ENCODE results near the gene SMG6. TPM values are rescaled to one million over a fixed set of nuclear protein-coding genes. Genes with fewer than 3 reads are reported as not detected.

SMG6 gene
- total and polyA plus RNA-seq, 11 donors, result 12.2 to 38.6 (median 22.1) TPM

DNA sequence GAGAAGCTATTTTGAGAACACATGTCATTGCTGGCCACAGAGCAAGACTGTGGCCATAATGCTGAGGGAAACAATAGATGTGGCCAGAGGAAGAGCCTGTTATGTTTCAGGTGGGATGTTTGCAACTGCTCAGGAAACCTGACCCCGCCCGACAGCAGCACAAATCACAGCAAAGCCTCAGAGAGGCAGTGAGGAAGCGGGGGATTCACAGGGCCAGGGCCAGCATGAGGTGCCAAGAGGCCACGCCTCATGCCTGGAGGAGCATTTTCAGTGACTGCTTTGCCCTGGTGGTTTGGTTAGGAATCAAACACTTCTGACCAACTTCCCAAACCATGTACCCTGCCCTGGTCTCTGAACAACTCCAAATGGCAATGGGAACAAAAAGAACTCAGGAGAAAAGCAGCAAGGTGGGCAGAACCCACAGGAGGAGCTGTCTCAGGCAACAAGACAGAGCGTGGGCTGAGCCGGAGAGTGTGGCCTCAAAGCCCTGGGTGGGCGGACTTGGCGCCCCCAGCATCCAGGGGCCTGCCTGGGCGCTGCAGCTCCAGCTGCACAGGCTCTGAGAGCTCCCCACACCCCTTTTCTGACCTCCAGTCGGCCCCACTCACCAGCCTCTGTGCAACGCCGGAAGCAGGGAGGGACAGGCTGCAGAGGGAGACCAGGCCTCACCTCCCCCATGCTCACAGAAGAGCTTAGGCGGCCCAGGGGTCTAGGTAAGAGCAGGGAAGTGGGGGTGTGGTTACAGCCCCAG is 228.1 kb downstream of the SMG6 start:
- ATAC-seq (peak; percentile 67 to 78 (median 72)), DNase-seq (peak in 4 of 5 donors; percentile 71 to 81 (median 72))
- 45 to 71% (median 55%) methylated on average over 13 of the region's 13 CpGs for WGBS, 4 donors
- Histone ChIP-seq H3K9me3 (no peaks in the 10 kb centered on the region), H3K27ac (peak overlapping the region; percentile 81 to 98 (median 86)), H3K4me1 (peaks cover 15 to 75% (median 57%) of the 10 kb centered on the region in 12 donors), H3K36me3 (peaks cover 0 to 45% (median 35%) of the 10 kb centered on the region in 9 donors), H3K4me3 (no peak overlapping the region), H3K27me3 (no peaks in the 10 kb centered on the region)
- intact Hi-C loops (cut with DNase I), result no loop called here
- TF ChIP-seq POLR2A (IDR thresholded peaks at IDR 0.05), result no peak
- peak in 4 of 12 donors; percentile 6 to 25 (median 14) for TF ChIP-seq CTCF (IDR thresholded peaks at IDR 0.05)

DNA sequence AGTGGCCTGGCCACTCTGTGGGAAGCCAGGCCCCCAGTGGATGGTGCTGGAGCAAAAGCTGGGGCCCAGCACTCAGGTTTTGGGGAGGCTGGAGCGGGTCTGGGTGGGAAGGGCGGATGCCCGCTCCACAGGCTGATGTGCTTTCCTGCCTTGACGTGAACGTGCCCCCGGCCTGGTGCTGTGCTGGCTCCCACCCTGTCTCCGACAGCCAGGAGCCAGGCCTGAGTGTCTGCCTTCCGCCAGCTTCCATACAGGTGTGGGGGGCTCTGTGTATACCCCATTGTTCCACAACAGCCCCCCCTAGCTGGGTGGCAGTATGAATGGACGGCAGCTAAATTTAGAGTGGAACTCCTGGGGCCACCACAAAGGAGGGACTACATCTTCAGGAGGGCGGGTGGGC is 228.7 kb downstream of the SMG6 start:
- WGBS, 4 donors, result 34 to 55% (median 45%) methylated on average over 3 to 10 of the region's 10 CpGs
- Histone ChIP-seq H3K4me3 (no peak overlapping the region), H3K27ac (peak overlapping the region; percentile 81 to 98 (median 86)), H3K36me3 (peaks cover 0 to 40% (median 30%) of the 10 kb centered on the region in 9 donors), H3K27me3 (no peaks in the 10 kb centered on the region), H3K4me1 (peaks cover 16 to 80% (median 59%) of the 10 kb centered on the region in 12 donors), H3K9me3 (no peaks in the 10 kb centered on the region)
- peak in 2 of 5 donors; percentile 59 to 61 for DNase-seq
- intact Hi-C loops (cut with DNase I), result no loop called here
- ATAC-seq, result peak in 3 of 4 donors; percentile 11 to 30 (median 21)
- TF ChIP-seq CTCF (IDR thresholded peaks at IDR 0.05) (peak in 1 of 12 donors; percentile 9), POLR2A (IDR thresholded peaks at IDR 0.05) (no peak)

GRCh38 chr17:2071455-2072281 is 231.9 kb downstream of the SMG6 start:
- Histone ChIP-seq H3K4me3 (no peak overlapping the region), H3K27me3 (no peaks in the 10 kb centered on the region), H3K36me3 (peaks cover 0 to 25% (median 2%) of the 10 kb centered on the region in 9 donors), H3K27ac (peak overlapping the region; percentile 66 to 98 (median 86)), H3K9me3 (no peaks in the 10 kb centered on the region), H3K4me1 (peaks cover 16 to 94% (median 76%) of the 10 kb centered on the region in 12 donors)
- no peak for TF ChIP-seq CTCF (IDR thresholded peaks at IDR 0.05)
- no peak for TF ChIP-seq POLR2A (IDR thresholded peaks at IDR 0.05)
- WGBS, 4 donors, result 48 to 61% (median 54%) methylated on average over 24 to 31 of the region's 31 CpGs
- DNase-seq (peak in 4 of 5 donors; percentile 73 to 86 (median 83)), ATAC-seq (peak in 3 of 4 donors; percentile 30 to 53 (median 46))
- intact Hi-C loops (cut with DNase I), result no loop called here

- DNase-seq (no peak), ATAC-seq (no peak)
- H3K4me1 ChIP-seq, result peaks cover 16 to 93% (median 75%) of the 10 kb centered on the region in 12 donors
- peaks cover 0 to 20% (median 2%) of the 10 kb centered on the region in 9 donors for H3K36me3 ChIP-seq
- H3K27me3 ChIP-seq, result no peaks in the 10 kb centered on the region
- no peak for TF ChIP-seq POLR2A (IDR thresholded peaks at IDR 0.05)
- TF ChIP-seq CTCF (IDR thresholded peaks at IDR 0.05), result no peak
- WGBS, 4 donors, result 87 to 93% (median 89%) methylated on average over 6 of the region's 6 CpGs
- H3K9me3 ChIP-seq, result no peaks in the 10 kb centered on the region
- no peak overlapping the region for H3K4me3 ChIP-seq
- intact Hi-C loops (cut with DNase I), result no loop called here
- H3K27ac ChIP-seq, result peak overlapping the region; percentile 66 to 98 (median 86)
Measured at GRCh38 chr17:2071024-2071385, 232.6 kb downstream of the SMG6 start.

All from heart left ventricle (tissue), 16 donors.